RWPE2 (cell line): ENCODE data around the gene NPR3.
"Not testable (repeated sequence)": the region's sequence is repeated elsewhere in the genome, so short reads cannot be mapped to it uniquely, and the experiment has no call there.

Experiments
- ATAC-seq: fragments of 200-7000 bp; cut with Tn5 transposase; 3 replicates; pipeline ENCODE4 v1.9.1; 2021; ENCODE audit warnings: low read depth
- DNase-seq: peaks from one replicate; pipeline ENCODE4 v3.0.0-alpha.2; 2020; ENCODE audit warnings: low spot score
- H3K27ac ChIP-seq: fragments of 450-650 bp; 2 replicates; pipeline ENCODE4 v1.5.1; 2017; ENCODE audit warnings: mild to moderate bottlenecking; ENCODE audit not compliant: poor library complexity, severe bottlenecking
- H3K27me3 ChIP-seq: fragments of 250-450 bp; sonication (Bioruptor Pico); 2 replicates; pipeline ENCODE4 v1.5.1; 2021; ENCODE audit warnings: mild to moderate bottlenecking, moderate library complexity; ENCODE audit not compliant: insufficient read depth, poor library complexity, severe bottlenecking
- H3K36me3 ChIP-seq: fragments of 250-450 bp; sonication (Bioruptor Pico); 2 replicates; pipeline ENCODE4 v1.5.1; 2020; ENCODE audit warnings: low read depth, mild to moderate bottlenecking, moderate library complexity
- H3K4me1 ChIP-seq: fragments of 250-450 bp; sonication (Bioruptor Pico); 2 replicates; pipeline ENCODE4 v1.5.1; 2021; ENCODE audit warnings: mild to moderate bottlenecking, moderate library complexity; ENCODE audit not compliant: insufficient read depth, poor library complexity, severe bottlenecking
- H3K4me3 ChIP-seq: fragments of 250-450 bp; sonication (Bioruptor Pico); 2 replicates; pipeline ENCODE4 v1.5.1; 2021; ENCODE audit warnings: mild to moderate bottlenecking, moderate library complexity; ENCODE audit not compliant: severe bottlenecking
- H3K9me3 ChIP-seq: fragments of 250-450 bp; sonication (Bioruptor Pico); 2 replicates; pipeline ENCODE4 v1.5.1; 2021; ENCODE audit warnings: mild to moderate bottlenecking, moderate library complexity; ENCODE audit not compliant: severe bottlenecking
- TF ChIP-seq, protein P1 (sequence below): fragments of 450-650 bp; IDR thresholded peaks from one replicate; pipeline ENCODE4 v1.5.1; 2017; ENCODE audit warnings: mild to moderate bottlenecking, moderate library complexity; ENCODE audit not compliant: poor library complexity, severe bottlenecking

The NPR3 gene

DNA sequence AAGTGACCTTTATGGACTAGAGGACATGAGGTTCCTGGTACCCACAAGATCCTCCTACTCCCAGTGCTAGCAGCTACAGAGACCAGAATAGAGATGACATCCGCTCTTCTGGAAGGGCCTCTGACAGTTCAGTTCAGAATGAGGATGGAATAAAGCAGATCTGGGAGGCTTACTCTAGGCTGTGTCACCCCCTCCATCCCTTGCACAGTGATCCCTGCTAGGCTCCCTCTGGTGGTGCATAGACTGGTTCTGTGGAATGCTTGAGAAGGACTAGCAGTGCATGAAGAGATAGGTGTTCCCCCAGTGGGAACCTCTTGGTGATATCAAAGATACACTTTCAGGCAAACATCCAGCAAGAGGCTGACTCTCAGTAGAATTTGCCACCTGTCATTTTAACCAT is 83.0 kb downstream of the NPR3 start:
- H3K36me3 ChIP-seq = no peaks in the 10 kb centered on the region
- ATAC-seq (peak; percentile 79), DNase-seq (no peak)

GRCh38 chr5:32802764-32803163 is 91.6 kb downstream of the NPR3 start:
- Histone ChIP-seq H3K36me3 (no peaks in the 10 kb centered on the region), H3K4me3 (no peak overlapping the region), H3K27me3 (no peaks in the 10 kb centered on the region), H3K27ac (no peak overlapping the region), H3K9me3 (no peaks in the 10 kb centered on the region), H3K4me1 (peaks cover 14% of the 10 kb centered on the region)
- ATAC-seq (no peak), DNase-seq (no peak)
- TF ChIP-seq, protein P1, sequence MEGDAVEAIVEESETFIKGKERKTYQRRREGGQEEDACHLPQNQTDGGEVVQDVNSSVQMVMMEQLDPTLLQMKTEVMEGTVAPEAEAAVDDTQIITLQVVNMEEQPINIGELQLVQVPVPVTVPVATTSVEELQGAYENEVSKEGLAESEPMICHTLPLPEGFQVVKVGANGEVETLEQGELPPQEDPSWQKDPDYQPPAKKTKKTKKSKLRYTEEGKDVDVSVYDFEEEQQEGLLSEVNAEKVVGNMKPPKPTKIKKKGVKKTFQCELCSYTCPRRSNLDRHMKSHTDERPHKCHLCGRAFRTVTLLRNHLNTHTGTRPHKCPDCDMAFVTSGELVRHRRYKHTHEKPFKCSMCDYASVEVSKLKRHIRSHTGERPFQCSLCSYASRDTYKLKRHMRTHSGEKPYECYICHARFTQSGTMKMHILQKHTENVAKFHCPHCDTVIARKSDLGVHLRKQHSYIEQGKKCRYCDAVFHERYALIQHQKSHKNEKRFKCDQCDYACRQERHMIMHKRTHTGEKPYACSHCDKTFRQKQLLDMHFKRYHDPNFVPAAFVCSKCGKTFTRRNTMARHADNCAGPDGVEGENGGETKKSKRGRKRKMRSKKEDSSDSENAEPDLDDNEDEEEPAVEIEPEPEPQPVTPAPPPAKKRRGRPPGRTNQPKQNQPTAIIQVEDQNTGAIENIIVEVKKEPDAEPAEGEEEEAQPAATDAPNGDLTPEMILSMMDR = no peak

More for the DNA sequence above, 83.0 kb downstream of the NPR3 start:
- no peaks in the 10 kb centered on the region for H3K4me1 ChIP-seq
- TF ChIP-seq, protein P1 = peak; percentile 52
- H3K27me3 ChIP-seq = no peaks in the 10 kb centered on the region
- no peaks in the 10 kb centered on the region for H3K9me3 ChIP-seq
- no peak overlapping the region for H3K27ac ChIP-seq
- no peak overlapping the region for H3K4me3 ChIP-seq

DNA sequence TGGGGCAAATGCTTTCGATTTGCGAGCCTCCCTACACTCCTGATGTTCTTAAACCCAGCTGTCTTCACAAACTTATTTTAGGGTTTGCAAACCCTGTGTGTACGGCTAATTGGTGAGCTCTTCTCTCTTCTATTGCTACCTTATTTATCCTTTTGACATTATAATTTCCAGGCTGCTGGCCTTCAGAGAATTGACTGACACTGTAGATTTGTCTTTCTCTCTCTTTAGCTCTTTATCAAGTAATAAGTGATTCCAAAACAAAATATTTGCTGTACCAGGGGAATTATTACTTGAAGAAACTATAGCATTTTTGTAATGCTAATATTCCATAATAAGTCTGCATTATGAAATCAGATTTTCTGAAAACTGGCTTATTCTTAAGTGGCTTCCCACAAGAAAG is 92.5 kb downstream of the NPR3 start:
- H3K4me3 ChIP-seq = no peak overlapping the region

DNA sequence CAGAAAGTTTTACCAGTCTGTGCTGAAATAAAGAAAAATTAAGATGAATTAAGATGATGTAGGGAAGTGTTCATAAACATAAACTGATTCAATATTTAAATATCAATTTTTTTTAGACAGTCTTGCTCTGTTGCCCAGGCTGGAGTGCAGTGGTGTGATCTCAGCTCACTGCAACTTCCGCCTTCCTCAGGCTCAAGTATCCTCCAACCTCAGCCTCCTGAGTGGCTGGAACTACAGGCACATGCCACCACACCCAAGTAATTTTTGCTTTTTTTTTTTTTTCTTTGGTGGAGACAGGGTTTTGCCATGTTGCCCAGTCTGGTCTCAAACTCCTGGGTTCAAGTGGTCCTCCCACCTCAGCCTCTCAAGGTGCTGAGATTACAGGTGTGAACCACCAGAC is 94.3 kb downstream of the NPR3 start:
- not testable (repeated sequence) for H3K4me3 ChIP-seq, ATAC-seq, DNase-seq, H3K36me3 ChIP-seq, H3K27me3 ChIP-seq, H3K9me3 ChIP-seq
- H3K27ac ChIP-seq = peak overlapping the region; percentile 43
- peaks cover 14% of the 10 kb centered on the region for H3K4me1 ChIP-seq

More for the DNA sequence above, 92.5 kb downstream of the NPR3 start:
- Histone ChIP-seq H3K9me3 (no peaks in the 10 kb centered on the region), H3K27me3 (no peaks in the 10 kb centered on the region), H3K36me3 (no peaks in the 10 kb centered on the region), H3K4me1 (peaks cover 14% of the 10 kb centered on the region), H3K27ac (no peak overlapping the region)
- no peak for ATAC-seq
- TF ChIP-seq, protein P1 = no peak
- no peak for DNase-seq

DNA sequence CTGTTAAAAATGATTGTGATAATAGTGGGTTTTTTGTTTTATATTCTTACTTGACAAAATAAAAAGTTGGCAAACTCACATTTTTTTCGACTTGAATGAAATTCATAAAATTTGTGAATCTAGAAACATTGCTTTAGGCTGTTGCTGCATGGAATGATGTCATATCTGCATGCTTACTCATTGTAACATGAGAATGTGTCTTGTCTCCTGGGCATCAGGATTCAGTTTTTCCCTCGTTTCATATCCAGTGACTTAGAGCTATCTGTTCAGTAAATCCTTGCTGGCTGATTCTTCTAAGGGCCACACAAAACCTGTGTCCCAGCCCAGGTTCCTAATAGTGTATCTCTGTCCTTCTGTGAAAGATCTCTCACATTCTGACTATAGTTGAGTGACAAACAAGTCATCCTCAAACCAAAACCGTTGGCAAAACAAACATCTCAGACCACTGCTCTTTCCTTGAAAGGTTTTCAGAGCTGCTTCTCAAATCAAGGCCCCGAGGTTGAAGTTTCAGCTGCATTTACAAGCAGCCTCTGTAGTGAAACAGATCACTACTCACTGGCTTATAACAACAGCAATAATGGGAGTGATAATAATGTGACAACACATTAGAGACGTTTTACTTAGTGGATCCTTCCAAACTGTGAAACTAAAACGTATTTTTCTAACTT is 95.0 kb downstream of the NPR3 start:
- peaks cover 14% of the 10 kb centered on the region for H3K4me1 ChIP-seq
- DNase-seq (no peak), ATAC-seq (peak; percentile 98)
- H3K36me3 ChIP-seq = no peaks in the 10 kb centered on the region
- H3K27ac ChIP-seq = peak overlapping the region; percentile 43
- TF ChIP-seq, protein P1 = no peak
- H3K9me3 ChIP-seq = no peaks in the 10 kb centered on the region
- H3K27me3 ChIP-seq = no peaks in the 10 kb centered on the region
- H3K4me3 ChIP-seq = no peak overlapping the region
